Lower lobe of right lung (tissue), 2 donors: ENCODE measurements around the gene SLC9A8. TPM values are rescaled to one million over a fixed set of nuclear protein-coding genes. Genes with fewer than 3 reads are reported as not detected.
A peak's percentile ranks its signal among the peaks of the same experiment; 100 is the strongest.
"Not testable (repeated sequence)": the region's sequence is repeated elsewhere in the genome, so short reads cannot be mapped to it uniquely, and the experiment has no call there.

Source experiments
- ATAC-seq, 2 donors: fragments of 200-7000 bp; cut with Tn5 transposase; one replicate each; pipeline ENCODE4 v1.9.1; 2020 to 2022; ENCODE audit warnings: mild to moderate bottlenecking in 2 of 2, moderate library complexity in 2 of 2
- DNase-seq: peaks from one replicate; pipeline ENCODE4 v3.0.0-alpha.2; 2020
- H3K27ac ChIP-seq: fragments of 200-600 bp; one replicate; pipeline ENCODE4 v1.8.0; 2022
- H3K27me3 ChIP-seq: fragments of 200-600 bp; one replicate; pipeline ENCODE4 v1.8.0; 2022; ENCODE audit warnings: low read depth
- H3K36me3 ChIP-seq: fragments of 200-600 bp; one replicate; pipeline ENCODE4 v1.8.0; 2022; ENCODE audit warnings: mild to moderate bottlenecking
- H3K4me1 ChIP-seq: fragments of 200-600 bp; one replicate; pipeline ENCODE4 v1.8.0; 2022
- H3K4me3 ChIP-seq: fragments of 200-600 bp; one replicate; pipeline ENCODE4 v1.8.0; 2022; ENCODE audit warnings: mild to moderate bottlenecking
- H3K9me3 ChIP-seq: fragments of 200-600 bp; one replicate; pipeline ENCODE4 v1.8.0; 2022
- CTCF ChIP-seq: fragments of 200-600 bp; IDR thresholded peaks from one replicate; pipeline ENCODE4 v1.8.0; 2022; ENCODE audit warnings: antibody characterized with exemption, mild to moderate bottlenecking
- intact Hi-C: fragments of 100-400 bp; cut with DNase I; formaldehyde crosslinking; loops from one replicate; pipeline ENCODE4 v1.11.0; 2022
- total RNA-seq: library from RNA; stranded (reverse); fragmentation: NEBNext Ultra II Directional; extraction: Animal tissue kit (Norgen Biotek cat#: 25700); gene quantifications from one replicate; pipeline ENCODE4 v1.2.1, GENCODE V29; 2021
- donor health status: DM: no; HTN: yes; CAD: no; lungs with severe emphysema.

The SLC9A8 gene
- total RNA-seq, 1 donor from 2014 or later, result 17.7 TPM

GRCh38 chr20:49804364-49804763, 8.3 kb upstream of the SLC9A8 start:
- no peak for DNase-seq
- Histone ChIP-seq H3K27ac (no peak overlapping the region), H3K4me3 (no peak overlapping the region), H3K9me3 (no peaks in the 10 kb centered on the region), H3K36me3 (no peaks in the 10 kb centered on the region), H3K27me3 (no peaks in the 10 kb centered on the region), H3K4me1 (peaks cover 4% of the 10 kb centered on the region)
- TF ChIP-seq CTCF, result no peak
- intact Hi-C loops, result no loop called here
- ATAC-seq, result no peak

- peak in 1 of 2 donors; percentile 35 for ATAC-seq
- H3K27ac ChIP-seq, intact Hi-C loops, H3K9me3 ChIP-seq, H3K4me3 ChIP-seq, DNase-seq, H3K4me1 ChIP-seq, H3K27me3 ChIP-seq, H3K36me3 ChIP-seq: not testable (repeated sequence)
Observed at GRCh38 chr20:49805224-49805876, 7.3 kb upstream of the SLC9A8 start.

GRCh38 chr20:49808753-49809152, 3.9 kb upstream of the SLC9A8 start:
- Histone ChIP-seq H3K27ac (no peak overlapping the region), H3K27me3 (no peaks in the 10 kb centered on the region), H3K4me1 (peaks cover 13% of the 10 kb centered on the region), H3K4me3 (no peak overlapping the region), H3K36me3 (no peaks in the 10 kb centered on the region), H3K9me3 (no peaks in the 10 kb centered on the region)
- no peak for DNase-seq
- intact Hi-C loops, result no loop called here
- no peak for ATAC-seq
- no peak for TF ChIP-seq CTCF

GRCh38 chr20:49809803-49810359, 2.7 kb upstream of the SLC9A8 start:
- DNase-seq, result no peak
- Histone ChIP-seq H3K9me3 (no peaks in the 10 kb centered on the region), H3K36me3 (peaks cover under 1% of the 10 kb centered on the region), H3K4me1 (peaks cover 24% of the 10 kb centered on the region), H3K27me3 (no peaks in the 10 kb centered on the region), H3K27ac (no peak overlapping the region), H3K4me3 (no peak overlapping the region)
- TF ChIP-seq CTCF, result no peak
- ATAC-seq, result no peak
- intact Hi-C loops, result no loop called here

- no peak for TF ChIP-seq CTCF
- DNase-seq, result no peak
- Histone ChIP-seq H3K9me3 (no peaks in the 10 kb centered on the region), H3K36me3 (peaks cover 8% of the 10 kb centered on the region), H3K27ac (no peak overlapping the region), H3K27me3 (no peaks in the 10 kb centered on the region), H3K4me1 (peaks cover 25% of the 10 kb centered on the region), H3K4me3 (no peak overlapping the region)
- ATAC-seq, result no peak
- intact Hi-C loops, result no loop called here
Observed at GRCh38 chr20:49810491-49811190, 2.0 kb upstream of the SLC9A8 start.
